OCI-LY1 (cell line): ENCODE measurements around the gene POLA1.

Experiments used
- EZH2 ChIP-seq: fragments of 200-600 bp; sonication (generic), shearing (Covaris generic); IDR thresholded peaks from 2 replicates; pipeline ENCODE4 v1.8.0; 2017; ENCODE audit warnings: borderline replicate concordance, mixed run types, mild to moderate bottlenecking, antibody characterized with exemption, low read length, moderate library complexity, mixed read lengths
- TF ChIP-seq, protein P1 (sequence below): fragments of 200-600 bp; sonication (generic), shearing (Covaris generic); IDR thresholded peaks from 2 replicates; pipeline ENCODE4 v1.5.1; 2017; ENCODE audit warnings: mild to moderate bottlenecking, antibody characterized with exemption, low read length, moderate library complexity, mixed read lengths

GRCh38 chrX:25029288-25029825 is 335.6 kb downstream of the POLA1 start:
- no peak for TF ChIP-seq EZH2
- TF ChIP-seq, protein P1, sequence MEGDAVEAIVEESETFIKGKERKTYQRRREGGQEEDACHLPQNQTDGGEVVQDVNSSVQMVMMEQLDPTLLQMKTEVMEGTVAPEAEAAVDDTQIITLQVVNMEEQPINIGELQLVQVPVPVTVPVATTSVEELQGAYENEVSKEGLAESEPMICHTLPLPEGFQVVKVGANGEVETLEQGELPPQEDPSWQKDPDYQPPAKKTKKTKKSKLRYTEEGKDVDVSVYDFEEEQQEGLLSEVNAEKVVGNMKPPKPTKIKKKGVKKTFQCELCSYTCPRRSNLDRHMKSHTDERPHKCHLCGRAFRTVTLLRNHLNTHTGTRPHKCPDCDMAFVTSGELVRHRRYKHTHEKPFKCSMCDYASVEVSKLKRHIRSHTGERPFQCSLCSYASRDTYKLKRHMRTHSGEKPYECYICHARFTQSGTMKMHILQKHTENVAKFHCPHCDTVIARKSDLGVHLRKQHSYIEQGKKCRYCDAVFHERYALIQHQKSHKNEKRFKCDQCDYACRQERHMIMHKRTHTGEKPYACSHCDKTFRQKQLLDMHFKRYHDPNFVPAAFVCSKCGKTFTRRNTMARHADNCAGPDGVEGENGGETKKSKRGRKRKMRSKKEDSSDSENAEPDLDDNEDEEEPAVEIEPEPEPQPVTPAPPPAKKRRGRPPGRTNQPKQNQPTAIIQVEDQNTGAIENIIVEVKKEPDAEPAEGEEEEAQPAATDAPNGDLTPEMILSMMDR = no peak
